Common myeloid progenitor, CD34-positive (primary cell): ENCODE results near the gene MFF.

ENCODE experiments used
- CTCF ChIA-PET: fragments of 350-600 bp; sonication (Branson Sonifier 250); formaldehyde crosslinking; loops from one replicate; lab custom pipeline; 2021; ENCODE audit warnings: antibody characterized with exemption; lab: Charles Lee
- POLR2A ChIA-PET: fragments of 350-600 bp; sonication (Branson Sonifier 250); formaldehyde crosslinking; loops from one replicate; lab custom pipeline; 2021; ENCODE audit warnings: antibody characterized with exemption; lab: Charles Lee
- DNase-seq, 3 donors: peaks; one replicate each; pipeline versions ENCODE4 v3.0.0 to v3.0.0-alpha.2; 2013
- H3K27ac ChIP-seq, 2 experiments: 1 replicate in 1 of 2; 2 replicates in 1 of 2; pipeline ENCODE4 v1.7.0; 2013; ENCODE audit warnings: inconsistent platforms in 2 of 2, low read length in 2 of 2, mild to moderate bottlenecking in 2 of 2, low read depth in 1 of 2, moderate library complexity in 1 of 2; ENCODE audit not compliant: severe bottlenecking in 2 of 2, insufficient read depth in 1 of 2, poor library complexity in 1 of 2
- H3K27me3 ChIP-seq, 5 experiments: replicated peaks in 2 of 5; 1 replicate in 3 of 5; 2 replicates in 2 of 5; pipeline versions ENCODE4 v1.6.1 to v1.7.0; 2013; ENCODE audit warnings: low read length in 4 of 5, mild to moderate bottlenecking in 2 of 5, moderate library complexity in 2 of 5, inconsistent platforms in 1 of 5; ENCODE audit not compliant: insufficient read depth in 5 of 5, control insufficient read depth in 4 of 5
- H3K36me3 ChIP-seq, 4 experiments: 1 replicate in 2 of 4; 2 replicates in 2 of 4; pipeline versions ENCODE4 v1.6.1 to v1.7.0; 2013; ENCODE audit warnings: low read length in 3 of 4, control low read depth in 1 of 4, mild to moderate bottlenecking in 1 of 4; ENCODE audit not compliant: control insufficient read depth in 4 of 4, insufficient read depth in 4 of 4
- H3K4me1 ChIP-seq, 4 experiments: 1 replicate in 3 of 4; 2 replicates in 1 of 4; pipeline versions ENCODE4 v1.6.1 to v1.7.1; 2013; ENCODE audit warnings: low read length in 3 of 4, mild to moderate bottlenecking in 3 of 4, control low read depth in 1 of 4, inconsistent platforms in 1 of 4, moderate library complexity in 1 of 4; ENCODE audit not compliant: control insufficient read depth in 4 of 4, insufficient read depth in 4 of 4; ENCODE audit errors: control extremely low read depth in 1 of 4
- H3K4me3 ChIP-seq, 7 experiments: 1 replicate in 4 of 7; 2 replicates in 3 of 7; pipeline versions ENCODE4 v1.5.1 to v1.7.0; 2013; ENCODE audit warnings: mild to moderate bottlenecking in 7 of 7, low read length in 6 of 7, moderate library complexity in 6 of 7, inconsistent platforms in 2 of 7, low read depth in 2 of 7, control low read depth in 1 of 7; ENCODE audit not compliant: insufficient read depth in 4 of 7, control insufficient read depth in 1 of 7; ENCODE audit errors: extremely low read depth in 1 of 7
- H3K9me3 ChIP-seq, 5 experiments: 1 replicate in 4 of 5; 2 replicates in 1 of 5; pipeline versions ENCODE4 v1.6.1 to v1.7.1; 2013; ENCODE audit warnings: low read length in 4 of 5, mild to moderate bottlenecking in 2 of 5, inconsistent platforms in 1 of 5, low read depth in 1 of 5, moderate library complexity in 1 of 5; ENCODE audit not compliant: control insufficient read depth in 4 of 5, insufficient read depth in 2 of 5; ENCODE audit errors: control extremely low read depth in 1 of 5
- WGBS: methylation state at CpG from one replicate; pipeline ENCODE4 v1.1.5; 2013; ENCODE audit not compliant: insufficient coverage; 5-methylcytosine and 5-hydroxymethylcytosine counted together

The MFF gene

DNA sequence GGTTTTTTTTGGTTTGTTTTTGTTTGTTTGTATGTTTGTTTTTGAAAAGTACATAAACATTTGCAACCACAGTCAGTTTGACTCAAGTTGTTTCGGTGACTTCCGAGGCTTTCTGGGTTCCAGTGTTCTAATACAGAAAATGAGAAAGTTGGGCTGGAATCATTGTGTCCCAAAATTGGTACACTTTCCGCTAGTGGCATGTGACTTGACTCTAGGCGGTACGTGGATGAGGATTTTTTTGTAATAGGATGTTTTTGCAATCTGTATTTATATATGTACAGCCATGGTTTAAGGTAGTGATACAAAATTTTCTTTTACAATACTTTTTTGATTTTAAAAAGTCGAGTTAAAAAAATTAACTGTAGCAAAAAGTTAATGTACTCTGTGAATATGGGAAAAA is 1.7 kb downstream of the MFF start:
- Histone ChIP-seq H3K27me3 (no peaks in the 10 kb centered on the region), H3K9me3 (peaks cover 0 to 5% (median 0%) of the 10 kb centered on the region in 5 experiments), H3K36me3 (peaks cover 6 to 22% (median 13%) of the 10 kb centered on the region in 4 experiments), H3K27ac (no peak overlapping the region), H3K4me1 (peaks cover 0 to 27% (median 15%) of the 10 kb centered on the region in 4 experiments), H3K4me3 (peak overlapping the region in 4 of 7 experiments; percentile 13 to 97 (median 88))
- ChIA-PET CTCF (interaction anchor here (1.5 to 1.7 kb wide), 2 partner anchors 9 to 25 kb away, joined by 4 read pairs; no protein-coding TSS in a partner anchor), POLR2A (no interaction called here)
- no peak for DNase-seq
- whole genome bisulfite sequencing: no CpG with 5 or more reads among the region's 6 CpGs

- CTCF ChIA-PET: interaction anchor here (1.5 to 1.6 kb wide), 2 partner anchors 10 to 13 kb away, joined by 4 to 5 read pairs; no protein-coding TSS in a partner anchor
- H3K9me3 ChIP-seq: no peaks in the 10 kb centered on the region
- no peaks in the 10 kb centered on the region for H3K4me1 ChIP-seq
- POLR2A ChIA-PET: no interaction called here
- no peak overlapping the region for H3K27ac ChIP-seq
- WGBS: 100% methylated on average over 1 of the region's 1 CpG
- no peak for DNase-seq
- no peak overlapping the region for H3K4me3 ChIP-seq
- H3K27me3 ChIP-seq: no peaks in the 10 kb centered on the region
- H3K36me3 ChIP-seq: peaks cover 20 to 50% (median 35%) of the 10 kb centered on the region in 4 experiments
Measured at GRCh38 chr2:227335713-227336112, 10.7 kb downstream of the MFF start.

- POLR2A ChIA-PET: no interaction called here
- H3K27me3 ChIP-seq: no peaks in the 10 kb centered on the region
- no peak overlapping the region for H3K27ac ChIP-seq
- DNase-seq: no peak
- H3K9me3 ChIP-seq: no peaks in the 10 kb centered on the region
- WGBS: 100% methylated on average over 1 of the region's 2 CpGs
- peaks cover 13 to 44% (median 28%) of the 10 kb centered on the region in 4 experiments for H3K36me3 ChIP-seq
- no peak overlapping the region for H3K4me3 ChIP-seq
- CTCF ChIA-PET: no interaction called here
- H3K4me1 ChIP-seq: no peaks in the 10 kb centered on the region
Measured at GRCh38 chr2:227337442-227337841, 12.4 kb downstream of the MFF start.

GRCh38 chr2:227339098-227339599 is 14.1 kb downstream of the MFF start:
- 100% methylated on average over 1 of the region's 2 CpGs for WGBS
- ChIA-PET CTCF (no interaction called here), POLR2A (interaction anchor here (0.7 to 1.5 kb wide), 2 partner anchors 9 to 229 kb away, joined by 3 read pairs; no protein-coding TSS in a partner anchor)
- peaks cover 8 to 37% (median 21%) of the 10 kb centered on the region in 4 experiments for H3K36me3 ChIP-seq
- no peak overlapping the region for H3K4me3 ChIP-seq
- peaks cover 0 to under 1% (median 0%) of the 10 kb centered on the region in 4 experiments for H3K4me1 ChIP-seq
- H3K27me3 ChIP-seq: no peaks in the 10 kb centered on the region
- no peaks in the 10 kb centered on the region for H3K9me3 ChIP-seq
- no peak for DNase-seq
- H3K27ac ChIP-seq: no peak overlapping the region

DNA sequence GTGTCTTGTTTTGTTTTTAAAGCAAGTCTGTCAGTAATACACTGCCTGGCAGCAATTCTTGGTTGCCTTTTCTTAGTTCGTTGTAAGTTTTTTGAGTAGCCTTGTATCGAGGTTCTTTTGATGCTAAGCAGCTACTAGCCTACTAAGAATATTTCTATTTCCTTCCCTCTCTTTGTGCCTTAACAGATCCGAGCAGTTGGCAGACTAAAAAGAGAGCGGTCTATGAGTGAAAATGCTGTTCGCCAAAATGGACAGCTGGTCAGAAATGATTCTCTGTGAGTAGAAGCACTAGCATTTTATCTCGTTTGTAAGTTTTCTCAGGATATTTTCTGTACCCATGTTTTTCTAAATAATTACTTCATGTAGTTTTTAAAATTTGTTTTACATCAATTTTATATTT is 15.1 kb downstream of the MFF start:
- Histone ChIP-seq H3K27ac (no peak overlapping the region), H3K36me3 (peaks cover 6 to 33% (median 16%) of the 10 kb centered on the region in 4 experiments), H3K9me3 (no peaks in the 10 kb centered on the region), H3K27me3 (no peaks in the 10 kb centered on the region), H3K4me1 (peaks cover 0 to 2% (median 0%) of the 10 kb centered on the region in 4 experiments), H3K4me3 (no peak overlapping the region)
- WGBS: 100% methylated on average over 1 of the region's 6 CpGs
- no peak for DNase-seq
- ChIA-PET CTCF (interaction anchor here (0.6 kb wide), 1 partner anchor 1687 kb away, joined by 3 read pairs; no protein-coding TSS in a partner anchor), POLR2A (interaction anchor here (1.5 kb wide), 1 partner anchor 10 kb away, joined by 3 read pairs; no protein-coding TSS in a partner anchor)

GRCh38 chr2:227341553-227341952 is 16.5 kb downstream of the MFF start:
- H3K27me3 ChIP-seq: no peaks in the 10 kb centered on the region
- CTCF ChIA-PET: interaction anchor here (1.0 kb wide), 1 partner anchor 16 kb away, joined by 3 read pairs; no protein-coding TSS in a partner anchor
- POLR2A ChIA-PET: no interaction called here
- H3K9me3 ChIP-seq: no peaks in the 10 kb centered on the region
- H3K36me3 ChIP-seq: peaks cover 6 to 30% (median 15%) of the 10 kb centered on the region in 4 experiments
- no CpG with 5 or more reads among the region's 2 CpGs for WGBS
- H3K4me1 ChIP-seq: peaks cover 0 to 2% (median 0%) of the 10 kb centered on the region in 4 experiments
- H3K4me3 ChIP-seq: no peak overlapping the region
- DNase-seq: no peak
- no peak overlapping the region for H3K27ac ChIP-seq

- peaks cover 12 to 38% (median 20%) of the 10 kb centered on the region in 4 experiments for H3K36me3 ChIP-seq
- peaks cover 0 to 2% (median 0%) of the 10 kb centered on the region in 4 experiments for H3K4me1 ChIP-seq
- H3K9me3 ChIP-seq: no peaks in the 10 kb centered on the region
- ChIA-PET POLR2A (no interaction called here), CTCF (no interaction called here)
- H3K4me3 ChIP-seq: no peak overlapping the region
- H3K27me3 ChIP-seq: no peaks in the 10 kb centered on the region
- DNase-seq: peak in 2 of 3 donors; percentile 40 to 51
- no peak overlapping the region for H3K27ac ChIP-seq
- WGBS: no CpG with 5 or more reads among the region's 2 CpGs
Measured at GRCh38 chr2:227344231-227344630, 19.2 kb downstream of the MFF start.
